NCI-H1694 treated with DMSO at 0.1 percent for 48 hours (cell line): ENCODE measurements around the gene NFIB.

Source experiments
- DNase-seq: peaks from one replicate; lab custom pipeline; 2025; lab: John Stamatoyannopoulos, UW

The NFIB gene

GRCh38 chr9:14306672-14307660 is 7.0 kb downstream of the NFIB start:
- DNase-seq, result no peak

GRCh38 chr9:14306188-14306587 is 7.8 kb downstream of the NFIB start:
- no peak for DNase-seq

- no peak for DNase-seq
Measured at GRCh38 chr9:14304259-14304658, 9.7 kb downstream of the NFIB start.

- DNase-seq, result no peak
Measured at GRCh38 chr9:14303521-14303920, 10.4 kb downstream of the NFIB start.

- no peak for DNase-seq
Measured at GRCh38 chr9:14303100-14303499, 10.8 kb downstream of the NFIB start.

GRCh38 chr9:14302405-14302804 is 11.5 kb downstream of the NFIB start:
- DNase-seq, result no peak

- DNase-seq, result peak; percentile 68
Measured at GRCh38 chr9:14301583-14302021, 12.3 kb downstream of the NFIB start.

- no peak for DNase-seq
Measured at GRCh38 chr9:14301006-14301405, 12.9 kb downstream of the NFIB start.

GRCh38 chr9:14300588-14300987 is 13.4 kb downstream of the NFIB start:
- no peak for DNase-seq

- no peak for DNase-seq
Measured at GRCh38 chr9:14300040-14300439, 13.9 kb downstream of the NFIB start.

GRCh38 chr9:14298601-14299022 is 15.3 kb downstream of the NFIB start:
- no peak for DNase-seq

GRCh38 chr9:14296495-14297113 is 17.3 kb downstream of the NFIB start:
- DNase-seq, result no peak

- no peak for DNase-seq
Measured at GRCh38 chr9:14294659-14295058, 19.3 kb downstream of the NFIB start.

GRCh38 chr9:14293801-14294200 is 20.1 kb downstream of the NFIB start:
- DNase-seq, result no peak

GRCh38 chr9:14292181-14292739 is 21.7 kb downstream of the NFIB start:
- DNase-seq, result no peak

- DNase-seq, result no peak
Measured at GRCh38 chr9:14289916-14290315, 24.0 kb downstream of the NFIB start.

GRCh38 chr9:14288433-14288832 is 25.5 kb downstream of the NFIB start:
- DNase-seq, result no peak

- DNase-seq, result no peak
Measured at GRCh38 chr9:14286121-14286520, 27.8 kb downstream of the NFIB start.

GRCh38 chr9:14283276-14283675 is 30.7 kb downstream of the NFIB start:
- DNase-seq, result no peak

- DNase-seq, result no peak
Measured at GRCh38 chr9:14281876-14282275, 32.1 kb downstream of the NFIB start.

GRCh38 chr9:14281136-14281795 is 32.7 kb downstream of the NFIB start:
- no peak for DNase-seq

- no peak for DNase-seq
Measured at GRCh38 chr9:14279671-14280070, 34.3 kb downstream of the NFIB start.
